ENCODE data around the gene NEU2.

Gene NEU2

GRCh38 chr2:233053928-233054784 lies 21.7 kb downstream of the NEU2 start:
- Histone ChIP-seq H3K4me1 (ENCODE audit: insufficient read depth, low read length, severe bottlenecking) (peaks cover 6% of the 10 kb centered on the region), H3K79me2 (ENCODE audit: insufficient read depth, low read length) (no peaks in the 10 kb centered on the region), H2AFZ (ENCODE audit: low read length) (no peak overlapping the region), H3K9me3 (ENCODE audit: low read length) (no peaks in the 10 kb centered on the region), H3K4me2 (ENCODE audit: low read length) (0 out of 2 replicates have a peak overlapping the region, but pooled peaks have one; percentile 22), H3K9ac (ENCODE audit: low read length) (no peak overlapping the region), H3K4me3 (ENCODE audit: low read depth, low read length, poor library complexity, severe bottlenecking) (no peak overlapping the region), H3F3A (ENCODE audit: insufficient read depth, low read length) (no peaks in the 10 kb centered on the region), H3K36me3 (ENCODE audit: insufficient read depth, low read length) (no peaks in the 10 kb centered on the region), H3K27ac (ENCODE audit: low read depth, low read length, poor library complexity, severe bottlenecking) (no peak overlapping the region), H3K9me2 (ENCODE audit: low read depth, low read length) (no peaks in the 10 kb centered on the region), H3K27me3 (ENCODE audit: insufficient read depth, low read length) (peaks cover 3% of the 10 kb centered on the region; the same call in 1 of the 2 replicates), H4K20me1 (ENCODE audit: insufficient read depth, low read length) (no peaks in the 10 kb centered on the region)
- TF ChIP-seq CTCF (IDR thresholded peaks at IDR 0.05; ENCODE audit: low read length) (peak; percentile 98), EZH2 (IDR thresholded peaks at IDR 0.05; ENCODE audit: borderline replicate concordance, low read length) (no peak)

- H3K27ac ChIP-seq (ENCODE audit: low read depth, low read length, poor library complexity, severe bottlenecking): no peak overlapping the region
- no peak overlapping the region for H3K9ac ChIP-seq (ENCODE audit: low read length)
- TF ChIP-seq EZH2 (IDR thresholded peaks at IDR 0.05; ENCODE audit: borderline replicate concordance, low read length) (no peak), CTCF (IDR thresholded peaks at IDR 0.05; ENCODE audit: low read length) (no peak)
- H4K20me1 ChIP-seq (ENCODE audit: insufficient read depth, low read length): no peaks in the 10 kb centered on the region
- no peaks in the 10 kb centered on the region for H3K79me2 ChIP-seq (ENCODE audit: insufficient read depth, low read length)
- no peaks in the 10 kb centered on the region for H3K9me2 ChIP-seq (ENCODE audit: low read depth, low read length)
- no peak overlapping the region for H3K4me2 ChIP-seq (ENCODE audit: low read length)
- no peak overlapping the region for H2AFZ ChIP-seq (ENCODE audit: low read length)
- H3K4me1 ChIP-seq (ENCODE audit: insufficient read depth, low read length, severe bottlenecking): peaks cover 14% of the 10 kb centered on the region
- no peak overlapping the region for H3K4me3 ChIP-seq (ENCODE audit: low read depth, low read length, poor library complexity, severe bottlenecking)
- no peaks in the 10 kb centered on the region for H3K9me3 ChIP-seq (ENCODE audit: low read length)
- H3K27me3 ChIP-seq (ENCODE audit: insufficient read depth, low read length): peaks cover 3% of the 10 kb centered on the region; the same call in 1 of the 2 replicates
- H3K36me3 ChIP-seq (ENCODE audit: insufficient read depth, low read length): no peaks in the 10 kb centered on the region
- no peaks in the 10 kb centered on the region for H3F3A ChIP-seq (ENCODE audit: insufficient read depth, low read length)
These were observed 22.9 kb downstream of the NEU2 start for GRCh38 chr2:233055362-233055761.

- H4K20me1 ChIP-seq (ENCODE audit: insufficient read depth, low read length): no peaks in the 10 kb centered on the region
- H3K4me2 ChIP-seq (ENCODE audit: low read length): no peak overlapping the region
- no peak overlapping the region for H3K4me3 ChIP-seq (ENCODE audit: low read depth, low read length, poor library complexity, severe bottlenecking)
- peaks cover 3% of the 10 kb centered on the region; the same call in 1 of the 2 replicates for H3K27me3 ChIP-seq (ENCODE audit: insufficient read depth, low read length)
- H3K9me2 ChIP-seq (ENCODE audit: low read depth, low read length): no peaks in the 10 kb centered on the region
- H3K27ac ChIP-seq (ENCODE audit: low read depth, low read length, poor library complexity, severe bottlenecking): no peak overlapping the region
- no peak overlapping the region for H3K9ac ChIP-seq (ENCODE audit: low read length)
- no peak overlapping the region for H2AFZ ChIP-seq (ENCODE audit: low read length)
- no peaks in the 10 kb centered on the region for H3K9me3 ChIP-seq (ENCODE audit: low read length)
- H3K79me2 ChIP-seq (ENCODE audit: insufficient read depth, low read length): no peaks in the 10 kb centered on the region
- no peaks in the 10 kb centered on the region for H3F3A ChIP-seq (ENCODE audit: insufficient read depth, low read length)
- TF ChIP-seq EZH2 (IDR thresholded peaks at IDR 0.05; ENCODE audit: borderline replicate concordance, low read length): no peak
- no peak for TF ChIP-seq CTCF (IDR thresholded peaks at IDR 0.05; ENCODE audit: low read length)
- peaks cover 23% of the 10 kb centered on the region for H3K4me1 ChIP-seq (ENCODE audit: insufficient read depth, low read length, severe bottlenecking)
- H3K36me3 ChIP-seq (ENCODE audit: insufficient read depth, low read length): peaks cover 3% of the 10 kb centered on the region; the same call in 1 of the 2 replicates
These were observed 24.6 kb downstream of the NEU2 start for GRCh38 chr2:233056961-233057605.
